Caco-2 (cell line): Measurements from ENCODE around the gene HOXA6. TPM values are rescaled to one million over a fixed set of nuclear protein-coding genes. Genes with fewer than 3 reads are reported as not detected.

Experiments used
- BruUV-seq: library from RNA; stranded (reverse); fragments of 400-500 nt; replicated peaks from 2 replicates; lab custom pipeline; 2021; lab: Mats Ljungman, UMichigan
- CTCF ChIA-PET: fragments of 300-600 bp; sonication (Branson Sonifier 250); formaldehyde crosslinking; loops from one replicate; lab custom pipeline; 2022; ENCODE audit warnings: antibody characterized with exemption; lab: Charles Lee
- POLR2A ChIA-PET: fragments of 300-600 bp; sonication (Branson Sonifier 250); formaldehyde crosslinking; loops from one replicate; lab custom pipeline; 2022; ENCODE audit warnings: antibody characterized with exemption; lab: Charles Lee
- DNase-seq, 2 experiments: peaks; one replicate each; pipeline versions ENCODE4 v3.0.0 to v3.0.0-alpha.2; 2020 to 2022
- H3K27me3 ChIP-seq: replicated peaks from 2 replicates; pipeline ENCODE4 v1.6.0; 2011; ENCODE audit warnings: low read length; ENCODE audit not compliant: control insufficient read depth, insufficient read depth
- H3K36me3 ChIP-seq: 2 replicates; pipeline ENCODE4 v1.5.1; 2011; ENCODE audit warnings: low read length; ENCODE audit not compliant: control insufficient read depth, insufficient read depth
- H3K4me1 ChIP-seq: fragments of 250-450 bp; sonication (Bioruptor Pico); 2 replicates; pipeline ENCODE4 v1.5.1; 2020; ENCODE audit warnings: mild to moderate bottlenecking
- H3K4me3 ChIP-seq: 2 replicates; pipeline ENCODE4 v1.5.1; 2011; ENCODE audit warnings: low read depth, mild to moderate bottlenecking, control low read depth, low read length
- H3K9me3 ChIP-seq: fragments of 250-450 bp; sonication (Bioruptor Pico); 2 replicates; pipeline ENCODE4 v1.5.1; 2020; ENCODE audit warnings: mild to moderate bottlenecking, moderate library complexity
- H3K27ac Mint-ChIP-seq: one replicate; pipeline ENCODE4 v1.8.0; 2022; ENCODE audit warnings: mixed read lengths; ENCODE audit not compliant: unreplicated experiment
- H3K27me3 Mint-ChIP-seq: one replicate; pipeline ENCODE4 v1.8.0; 2022; ENCODE audit warnings: mixed read lengths; ENCODE audit not compliant: insufficient read depth, unreplicated experiment
- H3K36me3 Mint-ChIP-seq: one replicate; pipeline ENCODE4 v1.8.0; 2022; ENCODE audit warnings: mild to moderate bottlenecking, mixed read lengths; ENCODE audit not compliant: insufficient read depth, unreplicated experiment
- H3K4me1 Mint-ChIP-seq: one replicate; pipeline ENCODE4 v1.8.0; 2022; ENCODE audit warnings: low read depth, mixed read lengths; ENCODE audit not compliant: unreplicated experiment
- H3K4me3 Mint-ChIP-seq: one replicate; pipeline ENCODE4 v1.8.0; 2022; ENCODE audit warnings: mild to moderate bottlenecking, moderate library complexity, mixed read lengths; ENCODE audit not compliant: unreplicated experiment
- H3K9me3 Mint-ChIP-seq: one replicate; pipeline ENCODE4 v1.8.0; 2022; ENCODE audit warnings: mixed read lengths; ENCODE audit not compliant: unreplicated experiment
- intact Hi-C: fragments of 100-400 bp; cut with micrococcal nuclease; formaldehyde crosslinking; loops from one replicate; pipeline ENCODE4 v1.10.0; 2022; ENCODE audit not compliant: unreplicated experiment
- total RNA-seq: library from RNA; stranded (reverse); gene quantifications from 2 replicates; pipeline ENCODE4 v1.2.3, GENCODE V29; 2022
- TF ChIP-seq, protein P1 (sequence below), 2 experiments: fragments of 200-600 bp in 1 of 2; IDR thresholded peaks; 1 replicate in 1 of 2; 2 replicates in 1 of 2; pipeline versions ENCODE4 v1.5.1 to v1.8.0; 2011 to 2022; ENCODE audit warnings: antibody characterized with exemption in 1 of 2, control low read depth in 1 of 2, inconsistent platforms in 1 of 2, low read depth in 1 of 2, low read length in 1 of 2, mild to moderate bottlenecking in 1 of 2, moderate library complexity in 1 of 2; ENCODE audit not compliant: insufficient read depth in 1 of 2, severe bottlenecking in 1 of 2, unreplicated experiment in 1 of 2

The HOXA6 gene
- total RNA-seq, 1 experiment from 2014 or later = 5.6 TPM

DNA sequence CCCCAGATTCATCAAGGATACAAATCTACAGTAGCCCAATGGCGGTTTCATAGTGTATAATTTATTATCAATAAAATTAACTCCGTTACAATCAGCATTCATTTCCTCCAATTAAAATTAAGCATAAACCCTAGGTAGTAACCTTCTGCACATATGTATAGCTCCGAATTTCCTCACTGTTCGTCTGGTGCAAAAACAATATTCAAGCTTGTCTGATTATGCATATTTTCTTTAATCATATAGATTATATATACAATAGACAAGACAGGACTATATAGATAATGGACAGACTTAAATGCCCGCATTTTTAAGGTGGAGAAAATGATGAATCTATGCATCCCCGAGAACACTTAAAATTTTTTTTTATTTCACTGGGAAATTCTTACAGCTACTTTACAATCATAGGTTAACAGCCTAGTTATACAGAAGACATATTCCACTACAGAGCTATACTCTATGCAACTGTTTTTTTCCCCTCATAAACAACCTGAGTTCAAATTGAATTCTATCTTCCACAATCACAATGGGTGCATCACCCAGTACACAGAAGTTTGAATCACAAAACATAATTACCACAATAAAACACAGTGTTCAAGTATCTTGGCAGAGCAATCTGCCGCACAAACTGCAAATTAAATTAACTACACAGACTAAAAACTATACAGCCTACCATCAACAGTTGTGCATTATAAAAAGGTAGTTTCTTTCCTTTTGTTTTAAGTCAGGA lies 15.2 kb upstream of the HOXA6 start:
- Mint-ChIP-seq H3K9me3 (no peaks in the 10 kb centered on the region), H3K4me3 (no peak overlapping the region), H3K27me3 (no peaks in the 10 kb centered on the region), H3K4me1 (peaks cover 14% of the 10 kb centered on the region), H3K36me3 (peaks cover 5% of the 10 kb centered on the region), H3K27ac (no peak overlapping the region)
- no peaks in the 10 kb centered on the region for H3K9me3 ChIP-seq
- H3K36me3 ChIP-seq = no peaks in the 10 kb centered on the region
- H3K27me3 ChIP-seq = no peaks in the 10 kb centered on the region
- intact Hi-C loops = loop anchor here (5.0 to 10.0 kb wide), 2 partner anchors 300 to 958 kb away; partner anchors contain the start of genes CBX3, HNRNPA2B1 and SKAP2
- POLR2A ChIA-PET = no interaction called here
- H3K4me3 ChIP-seq = no peak overlapping the region
- BruUV-seq = TSS peak; percentile 30
- TF ChIP-seq, protein P1, sequence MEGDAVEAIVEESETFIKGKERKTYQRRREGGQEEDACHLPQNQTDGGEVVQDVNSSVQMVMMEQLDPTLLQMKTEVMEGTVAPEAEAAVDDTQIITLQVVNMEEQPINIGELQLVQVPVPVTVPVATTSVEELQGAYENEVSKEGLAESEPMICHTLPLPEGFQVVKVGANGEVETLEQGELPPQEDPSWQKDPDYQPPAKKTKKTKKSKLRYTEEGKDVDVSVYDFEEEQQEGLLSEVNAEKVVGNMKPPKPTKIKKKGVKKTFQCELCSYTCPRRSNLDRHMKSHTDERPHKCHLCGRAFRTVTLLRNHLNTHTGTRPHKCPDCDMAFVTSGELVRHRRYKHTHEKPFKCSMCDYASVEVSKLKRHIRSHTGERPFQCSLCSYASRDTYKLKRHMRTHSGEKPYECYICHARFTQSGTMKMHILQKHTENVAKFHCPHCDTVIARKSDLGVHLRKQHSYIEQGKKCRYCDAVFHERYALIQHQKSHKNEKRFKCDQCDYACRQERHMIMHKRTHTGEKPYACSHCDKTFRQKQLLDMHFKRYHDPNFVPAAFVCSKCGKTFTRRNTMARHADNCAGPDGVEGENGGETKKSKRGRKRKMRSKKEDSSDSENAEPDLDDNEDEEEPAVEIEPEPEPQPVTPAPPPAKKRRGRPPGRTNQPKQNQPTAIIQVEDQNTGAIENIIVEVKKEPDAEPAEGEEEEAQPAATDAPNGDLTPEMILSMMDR (IDR thresholded peaks at IDR 0.05; ENCODE audit: insufficient read depth in 1 of 2, low read depth in 1 of 2, low read length in 1 of 2, severe bottlenecking in 1 of 2, unreplicated experiment in 1 of 2) = no peak
- no peak for DNase-seq
- CTCF ChIA-PET = interaction anchor here (2.4 to 2.8 kb wide), 2 partner anchors 13 to 793 kb away, joined by 40 to 51 read pairs; no protein-coding TSS in a partner anchor
- peaks cover 7% of the 10 kb centered on the region for H3K4me1 ChIP-seq

DNA sequence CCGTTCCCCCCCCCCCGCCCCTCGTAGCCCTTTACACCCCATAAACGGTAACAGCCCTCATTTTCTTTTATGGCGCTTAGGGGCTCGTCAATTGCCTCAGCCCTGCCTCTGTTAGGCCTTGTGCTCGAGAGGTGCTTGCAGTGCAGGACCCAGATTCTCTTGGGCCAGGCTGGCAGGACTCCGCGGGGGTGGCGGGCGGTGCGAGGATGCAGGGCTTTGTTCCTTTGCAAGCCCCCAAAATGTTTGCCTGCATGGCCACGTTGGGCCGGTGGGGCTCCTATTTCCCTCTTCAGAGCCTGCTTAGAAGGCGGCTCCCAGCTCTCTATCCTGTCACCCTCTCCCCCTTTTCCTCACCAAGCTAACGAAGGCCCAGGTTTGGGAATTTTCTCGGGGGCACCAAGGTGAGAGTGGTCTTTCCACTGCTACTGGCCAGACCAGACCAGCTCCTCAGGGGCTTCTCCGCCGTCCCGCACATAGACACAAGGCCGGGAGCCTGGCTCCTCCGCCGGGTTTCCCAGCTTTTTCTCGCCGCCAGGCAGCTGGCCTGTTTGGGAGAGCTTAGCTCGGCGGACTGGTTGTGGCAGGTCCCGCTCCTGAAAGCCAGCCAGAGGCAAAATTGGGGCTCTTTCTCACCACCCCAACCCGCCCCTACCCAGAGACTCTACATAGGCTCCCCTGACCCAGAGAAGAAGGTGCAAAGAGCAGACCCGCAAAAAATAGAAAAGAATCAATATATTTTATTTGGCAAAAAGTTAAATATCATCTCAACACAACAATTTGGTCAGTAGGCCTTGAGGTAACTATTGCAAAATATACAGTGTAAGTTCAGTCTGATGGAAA lies 14.4 kb upstream of the HOXA6 start:
- Mint-ChIP-seq H3K4me1 (peaks cover 14% of the 10 kb centered on the region), H3K27ac (no peak overlapping the region), H3K36me3 (peaks cover 5% of the 10 kb centered on the region), H3K27me3 (no peaks in the 10 kb centered on the region), H3K9me3 (no peaks in the 10 kb centered on the region), H3K4me3 (peak overlapping the region; percentile 9)
- POLR2A ChIA-PET = interaction anchor here (0.7 kb wide), 1 partner anchor 46 kb away, joined by 3 read pairs; no protein-coding TSS in a partner anchor
- Histone ChIP-seq H3K9me3 (no peaks in the 10 kb centered on the region), H3K36me3 (no peaks in the 10 kb centered on the region), H3K27me3 (no peaks in the 10 kb centered on the region), H3K4me3 (no peak overlapping the region), H3K4me1 (peaks cover 7% of the 10 kb centered on the region)
- no TSS peak for BruUV-seq
- peak in 1 of 2 experiments; percentile 30 for DNase-seq
- CTCF ChIA-PET = interaction anchor here (0.7 to 2.8 kb wide), 8 partner anchors 12 to 1496 kb away, joined by 3 to 51 read pairs (median 7); no protein-coding TSS in a partner anchor
- intact Hi-C loops = loop anchor here (1.0 to 10.0 kb wide), 6 partner anchors 11 to 1267 kb away; partner anchors contain the start of genes CBX3, HNRNPA2B1 and SKAP2
- TF ChIP-seq, protein P1 (IDR thresholded peaks at IDR 0.05; ENCODE audit: insufficient read depth in 1 of 2, low read depth in 1 of 2, low read length in 1 of 2, severe bottlenecking in 1 of 2, unreplicated experiment in 1 of 2) = no peak
